K562 treated with DMSO at 1 percent for 12 hours (cell line): ENCODE measurements around the gene MSL2. TPM values are rescaled to one million over a fixed set of nuclear protein-coding genes. Genes with fewer than 3 reads are reported as not detected.

Source experiments
- total RNA-seq: library from RNA; unstranded; fragments of 300-600 nt; gene quantifications from 2 replicates; pipeline ENCODE4 v1.2.3, GENCODE V29; 2022; ENCODE audit not compliant: insufficient read depth

Gene MSL2
- 5.6 and 13.1 TPM in 2 replicates for total RNA-seq

GRCh38 chr3:136196064-136196400 lies at the start of gene MSL2:
MSL2 (minus strand) TSS chr3:136196335; CDS start chr3:136195113, 1,222 bp downstream.

Other genes with a start within 250 kb of the MSL2 start
- 0.19 TPM in 1 of 2 replicates, not detected in the other for gene PPP2R3A, start 230.6 kb downstream of the MSL2 start, total RNA-seq
- gene PCCB, start 54.0 kb upstream of the MSL2 start, total RNA-seq = 47.8 and 64.8 TPM in 2 replicates